Breast epithelium (tissue), 4 donors: ENCODE measurements around the gene TBX6. TPM values are rescaled to one million over a fixed set of nuclear protein-coding genes. Genes with fewer than 3 reads are reported as not detected.

Source experiments
- DNase-seq, 2 donors: peaks; one replicate each; pipeline ENCODE4 v3.0.0-alpha.2; 2019; ENCODE audit warnings: low spot score in 2 of 2
- H3K27ac ChIP-seq, 2 donors: fragments of 200-600 bp; sonication (generic) in 1 of 2; one replicate each; pipeline ENCODE4 v1.5.1; 2016 to 2019; ENCODE audit warnings: mild to moderate bottlenecking in 1 of 2
- H3K27me3 ChIP-seq, 2 donors: fragments of 200-600 bp; sonication (generic) in 1 of 2; one replicate each; pipeline versions ENCODE4 v1.5.1 to v1.6.0; 2017 to 2019; ENCODE audit warnings: control low read depth in 1 of 2, mild to moderate bottlenecking in 1 of 2
- H3K36me3 ChIP-seq: fragments of 200-600 bp; one replicate; pipeline ENCODE4 v1.5.1; 2019
- H3K4me1 ChIP-seq, 2 donors: fragments of 200-600 bp; sonication (generic); one replicate each; pipeline ENCODE4 v1.5.1; 2016 to 2019; ENCODE audit warnings: control low read depth in 1 of 2
- H3K4me3 ChIP-seq, 3 donors: fragments of 200-600 bp; sonication (generic); 1 replicate in 2 of 3; 2 replicates in 1 of 3; pipeline ENCODE4 v1.5.1; 2016 to 2019; ENCODE audit warnings: mild to moderate bottlenecking in 3 of 3, moderate library complexity in 2 of 3
- H3K9me3 ChIP-seq, 2 donors: fragments of 200-600 bp; sonication (generic) in 1 of 2; one replicate each; pipeline ENCODE4 v1.5.1; 2016 to 2019; ENCODE audit warnings: control low read depth in 1 of 2
- POLR2A ChIP-seq: fragments of 450-650 bp; IDR thresholded peaks from one replicate; pipeline ENCODE4 v1.6.1; 2016; ENCODE audit warnings: antibody characterized with exemption, mild to moderate bottlenecking, moderate library complexity
- POLR2AphosphoS5 ChIP-seq, 3 donors: sonication (generic); formaldehyde crosslinking; IDR thresholded peaks; one replicate each; pipeline ENCODE4 v1.6.1; 2017; ENCODE audit warnings: antibody characterized with exemption in 3 of 3
- intact Hi-C: fragments of 100-400 bp; cut with DNase I; formaldehyde crosslinking; loops from one replicate; pipeline ENCODE4 v1.15.1; 2023; ENCODE audit warnings: low total_unique reads
- total RNA-seq, 3 donors: library from RNA; depleted of rRNA; stranded (reverse); fragments of >200 nt; gene quantifications; one replicate each; pipeline ENCODE4 v1.1.0, GENCODE V29; 2016
- TF ChIP-seq, protein P1 (sequence below), 3 donors: fragments of 450-650 bp; IDR thresholded peaks; one replicate each; pipeline ENCODE4 v1.5.1; 2016 to 2017; ENCODE audit warnings: antibody characterized with exemption in 3 of 3, mild to moderate bottlenecking in 3 of 3, moderate library complexity in 3 of 3

Gene TBX6
- total RNA-seq, 3 donors from 2014 or later: 0.73 to 0.98 (median 0.80) TPM

GRCh38 chr16:30068750-30069610, 22.7 kb downstream of the TBX6 start:
- Histone ChIP-seq H3K4me1 (peaks cover 5 to 9% of the 10 kb centered on the region in 2 donors), H3K9me3 (no peaks in the 10 kb centered on the region), H3K27me3 (no peaks in the 10 kb centered on the region), H3K4me3 (peak overlapping the region in 1 of 3 donors; percentile 12), H3K36me3 (peaks cover 13% of the 10 kb centered on the region), H3K27ac (peak overlapping the region; percentile 54 to 77)
- intact Hi-C loops: no loop called here
- DNase-seq: no peak
- TF ChIP-seq POLR2A (no peak), POLR2AphosphoS5 (IDR thresholded peaks at IDR 0.05) (no peak)
- TF ChIP-seq, protein P1, sequence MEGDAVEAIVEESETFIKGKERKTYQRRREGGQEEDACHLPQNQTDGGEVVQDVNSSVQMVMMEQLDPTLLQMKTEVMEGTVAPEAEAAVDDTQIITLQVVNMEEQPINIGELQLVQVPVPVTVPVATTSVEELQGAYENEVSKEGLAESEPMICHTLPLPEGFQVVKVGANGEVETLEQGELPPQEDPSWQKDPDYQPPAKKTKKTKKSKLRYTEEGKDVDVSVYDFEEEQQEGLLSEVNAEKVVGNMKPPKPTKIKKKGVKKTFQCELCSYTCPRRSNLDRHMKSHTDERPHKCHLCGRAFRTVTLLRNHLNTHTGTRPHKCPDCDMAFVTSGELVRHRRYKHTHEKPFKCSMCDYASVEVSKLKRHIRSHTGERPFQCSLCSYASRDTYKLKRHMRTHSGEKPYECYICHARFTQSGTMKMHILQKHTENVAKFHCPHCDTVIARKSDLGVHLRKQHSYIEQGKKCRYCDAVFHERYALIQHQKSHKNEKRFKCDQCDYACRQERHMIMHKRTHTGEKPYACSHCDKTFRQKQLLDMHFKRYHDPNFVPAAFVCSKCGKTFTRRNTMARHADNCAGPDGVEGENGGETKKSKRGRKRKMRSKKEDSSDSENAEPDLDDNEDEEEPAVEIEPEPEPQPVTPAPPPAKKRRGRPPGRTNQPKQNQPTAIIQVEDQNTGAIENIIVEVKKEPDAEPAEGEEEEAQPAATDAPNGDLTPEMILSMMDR (IDR thresholded peaks at IDR 0.05): peak in 2 of 3 donors; percentile 31 to 54

- Histone ChIP-seq H3K27me3 (no peaks in the 10 kb centered on the region), H3K4me1 (peaks cover 11 to 15% of the 10 kb centered on the region in 2 donors), H3K36me3 (peaks cover 13% of the 10 kb centered on the region), H3K9me3 (no peaks in the 10 kb centered on the region), H3K27ac (peak overlapping the region; percentile 54 to 77), H3K4me3 (no peak overlapping the region)
- intact Hi-C loops: no loop called here
- DNase-seq: no peak
- TF ChIP-seq POLR2A (no peak), POLR2AphosphoS5 (IDR thresholded peaks at IDR 0.05) (no peak)
- TF ChIP-seq, protein P1 (IDR thresholded peaks at IDR 0.05): no peak
These were observed 23.4 kb downstream of the TBX6 start for GRCh38 chr16:30068333-30068732.

DNA sequence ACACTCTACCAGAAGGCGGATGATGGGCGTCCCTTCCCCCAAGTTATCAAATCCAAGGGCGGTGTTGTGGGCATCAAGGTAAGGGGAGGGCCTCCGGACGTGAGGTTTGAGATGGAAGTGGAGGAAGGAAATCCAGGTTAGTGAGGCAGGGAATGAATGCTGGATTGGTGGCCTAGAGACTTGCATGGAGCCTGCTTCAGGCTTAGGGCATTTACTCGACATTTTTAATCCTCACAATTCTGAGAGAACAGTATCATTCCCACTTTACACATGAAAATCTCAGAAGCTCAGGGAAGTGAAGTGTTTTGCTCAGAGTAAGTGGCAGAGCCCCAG, 24.2 kb downstream of the TBX6 start:
- H3K36me3 ChIP-seq: peaks cover 13% of the 10 kb centered on the region
- TF ChIP-seq POLR2AphosphoS5 (IDR thresholded peaks at IDR 0.05) (no peak), POLR2A (no peak)
- TF ChIP-seq, protein P1 (IDR thresholded peaks at IDR 0.05): no peak
- H3K27me3 ChIP-seq: no peaks in the 10 kb centered on the region
- peaks cover 13 to 17% of the 10 kb centered on the region in 2 donors for H3K4me1 ChIP-seq
- intact Hi-C loops: no loop called here
- H3K27ac ChIP-seq: peak overlapping the region; percentile 93 to 98
- H3K4me3 ChIP-seq: peak overlapping the region in 2 of 3 donors; percentile 87 to 97
- DNase-seq: no peak
- H3K9me3 ChIP-seq: no peaks in the 10 kb centered on the region

DNA sequence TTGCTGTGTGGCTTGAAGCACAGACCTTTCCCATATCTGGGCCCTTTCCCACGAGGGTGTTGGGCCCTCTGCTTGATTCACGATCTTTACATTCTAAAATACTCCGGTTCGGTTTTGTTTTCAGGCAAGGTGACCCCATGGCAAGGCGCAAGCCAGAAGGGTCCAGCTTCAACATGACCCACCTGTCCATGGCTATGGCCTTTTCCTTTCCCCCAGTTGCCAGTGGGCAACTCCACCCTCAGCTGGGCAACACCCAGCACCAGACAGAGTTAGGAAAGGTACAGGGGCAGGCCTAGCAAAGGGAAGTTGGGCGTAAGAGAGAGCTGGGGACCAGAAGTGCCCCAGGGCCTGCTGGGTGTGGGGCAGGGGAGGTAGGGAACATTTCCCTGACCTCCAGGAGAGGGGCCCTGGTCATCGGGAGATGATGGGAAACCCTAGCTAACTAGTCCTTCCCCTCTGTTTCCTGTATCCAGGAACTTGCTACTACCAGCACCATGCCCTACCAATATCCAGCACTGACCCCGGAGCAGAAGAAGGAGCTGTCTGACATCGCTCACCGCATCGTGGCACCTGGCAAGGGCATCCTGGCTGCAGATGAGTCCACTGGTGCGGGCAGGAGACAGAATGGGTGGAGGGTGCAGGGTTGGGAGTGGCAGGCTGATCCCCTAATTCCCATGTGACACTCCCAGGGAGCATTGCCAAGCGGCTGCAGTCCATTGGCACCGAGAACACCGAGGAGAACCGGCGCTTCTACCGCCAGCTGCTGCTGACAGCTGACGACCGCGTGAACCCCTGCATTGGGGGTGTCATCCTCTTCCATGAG, 24.8 kb downstream of the TBX6 start:
- H3K4me1 ChIP-seq: peaks cover 13 to 17% of the 10 kb centered on the region in 2 donors
- intact Hi-C loops: no loop called here
- TF ChIP-seq POLR2A: no peak
- TF ChIP-seq, protein P1 (IDR thresholded peaks at IDR 0.05): no peak
- no peak for TF ChIP-seq POLR2AphosphoS5 (IDR thresholded peaks at IDR 0.05)

More for the DNA sequence above, 24.8 kb downstream of the TBX6 start:
- DNase-seq: no peak
- Histone ChIP-seq H3K27me3 (no peaks in the 10 kb centered on the region), H3K27ac (peak overlapping the region; percentile 93 to 98), H3K4me3 (peak overlapping the region; percentile 87 to 97 (median 95)), H3K36me3 (peaks cover 13% of the 10 kb centered on the region), H3K9me3 (no peaks in the 10 kb centered on the region)
